H9 (cell line): ENCODE data around the gene KLRC2. TPM values are rescaled to one million over a fixed set of nuclear protein-coding genes. Genes with fewer than 3 reads are reported as not detected.

Experiments used
- DNase-seq: peaks from one replicate; pipeline ENCODE4 v3.0.0-alpha.2; 2017
- H2AFZ ChIP-seq: one replicate; pipeline ENCODE4 v1.6.1; 2013; ENCODE audit warnings: mild to moderate bottlenecking, low read length, control low read depth, moderate library complexity
- H2AK5ac ChIP-seq: 2 replicates; pipeline ENCODE4 v1.6.1; 2013; ENCODE audit warnings: low read length, control low read depth, mixed read lengths; ENCODE audit not compliant: insufficient read length
- H2BK120ac ChIP-seq: one replicate; pipeline ENCODE4 v1.6.1; 2013; ENCODE audit warnings: low read depth, mild to moderate bottlenecking, low read length, control low read depth, inconsistent platforms; ENCODE audit not compliant: poor library complexity, severe bottlenecking
- H2BK12ac ChIP-seq: 2 replicates; pipeline ENCODE4 v1.6.1; 2013; ENCODE audit warnings: low read length, control low read depth, mixed read lengths, low read depth; ENCODE audit not compliant: insufficient read length
- H2BK15ac ChIP-seq: 2 replicates; pipeline ENCODE4 v1.6.1; 2013; ENCODE audit warnings: low read depth, low read length, control low read depth
- H2BK20ac ChIP-seq: one replicate; pipeline ENCODE4 v1.6.1; 2013; ENCODE audit warnings: low read depth, mild to moderate bottlenecking, low read length, control low read depth, inconsistent platforms; ENCODE audit not compliant: poor library complexity, severe bottlenecking
- H2BK5ac ChIP-seq: 2 replicates; pipeline ENCODE4 v1.6.1; 2013; ENCODE audit warnings: low read length, control low read depth, mixed read lengths; ENCODE audit not compliant: insufficient read length
- H3K14ac ChIP-seq: 2 replicates; pipeline ENCODE4 v1.6.1; 2013; ENCODE audit warnings: low read length, control low read depth; ENCODE audit not compliant: insufficient read depth
- H3K18ac ChIP-seq: 2 replicates; pipeline ENCODE4 v1.6.1; 2013; ENCODE audit warnings: low read depth, mild to moderate bottlenecking, mixed read lengths, low read length, control low read depth; ENCODE audit not compliant: insufficient read length
- H3K23ac ChIP-seq: 2 replicates; pipeline ENCODE4 v1.6.1; 2013; ENCODE audit warnings: low read length, control low read depth, mixed read lengths, low read depth; ENCODE audit not compliant: insufficient read length
- H3K23me2 ChIP-seq: 2 replicates; pipeline ENCODE4 v1.6.1; 2013; ENCODE audit warnings: low read depth, mild to moderate bottlenecking, mixed read lengths, low read length, control low read depth; ENCODE audit not compliant: insufficient read length, poor library complexity, severe bottlenecking
- H3K27ac ChIP-seq: 2 replicates; pipeline ENCODE4 v1.5.1; 2013; ENCODE audit warnings: low read length, control low read depth, mixed read lengths, low read depth; ENCODE audit not compliant: insufficient read length
- H3K27me3 ChIP-seq: 2 replicates; pipeline ENCODE4 v1.6.1; 2013; ENCODE audit warnings: low read length, control low read depth, inconsistent platforms; ENCODE audit not compliant: insufficient read depth
- H3K4ac ChIP-seq: 2 replicates; pipeline ENCODE4 v1.6.1; 2013; ENCODE audit warnings: low read depth, mild to moderate bottlenecking, control low read depth, inconsistent platforms, low read length, moderate library complexity
- H3K4me1 ChIP-seq: 2 replicates; pipeline ENCODE4 v1.6.1; 2013; ENCODE audit warnings: low read length, control low read depth, inconsistent platforms; ENCODE audit not compliant: insufficient read depth
- H3K4me2 ChIP-seq: 2 replicates; pipeline ENCODE4 v1.6.1; 2013; ENCODE audit warnings: low read length, control low read depth, mixed read lengths; ENCODE audit not compliant: insufficient read length, insufficient read depth
- H3K56ac ChIP-seq: 2 replicates; pipeline ENCODE4 v1.6.1; 2013; ENCODE audit warnings: low read depth, mild to moderate bottlenecking, mixed read lengths, low read length, control low read depth; ENCODE audit not compliant: insufficient read length
- H3K79me1 ChIP-seq: 2 replicates; pipeline ENCODE4 v1.6.1; 2013; ENCODE audit warnings: low read depth, mild to moderate bottlenecking, moderate library complexity, low read length, control low read depth, inconsistent platforms; ENCODE audit not compliant: insufficient read depth, poor library complexity, severe bottlenecking
- H3K79me2 ChIP-seq: 2 replicates; pipeline ENCODE4 v1.6.1; 2013; ENCODE audit warnings: low read length, control low read depth, inconsistent platforms; ENCODE audit not compliant: insufficient read depth
- H3K9ac ChIP-seq: 2 replicates; pipeline ENCODE4 v1.6.1; 2013; ENCODE audit warnings: low read length, control low read depth, mixed read lengths; ENCODE audit not compliant: insufficient read length; ENCODE audit errors: extremely low read depth
- H3K9me3 ChIP-seq: one replicate; pipeline ENCODE4 v1.6.1; 2013; ENCODE audit warnings: low read depth, low read length, inconsistent platforms; ENCODE audit not compliant: control insufficient read depth
- H3T11ph ChIP-seq: one replicate; pipeline ENCODE4 v1.6.1; 2013; ENCODE audit warnings: mild to moderate bottlenecking, low read length, control low read depth, inconsistent platforms
- H4K20me1 ChIP-seq: one replicate; pipeline ENCODE4 v1.6.1; 2013; ENCODE audit not compliant: control insufficient read depth, insufficient read length, insufficient read depth
- H4K5ac ChIP-seq: 2 replicates; pipeline ENCODE4 v1.6.1; 2013; ENCODE audit warnings: low read depth, mild to moderate bottlenecking, mixed read lengths, low read length, control low read depth; ENCODE audit not compliant: insufficient read length
- H4K8ac ChIP-seq: replicated peaks from 2 replicates; pipeline ENCODE4 v1.6.1; 2013; ENCODE audit warnings: low read length, control low read depth, mixed read lengths, low read depth; ENCODE audit not compliant: insufficient read length
- H4K91ac ChIP-seq: 2 replicates; pipeline ENCODE4 v1.6.1; 2013; ENCODE audit warnings: low read depth, mild to moderate bottlenecking, moderate library complexity, mixed read lengths, low read length, control low read depth; ENCODE audit not compliant: insufficient read length
- H3K27ac Mint-ChIP-seq, 3 experiments: 2 replicates in 2 of 3; 3 replicates in 1 of 3; pipeline ENCODE4 v1.8.0; 2020 to 2021; ENCODE audit warnings: mixed read lengths in 3 of 3, mild to moderate bottlenecking in 1 of 3, moderate library complexity in 1 of 3
- H3K27me3 Mint-ChIP-seq: 2 replicates; pipeline ENCODE4 v1.8.0; 2021; ENCODE audit warnings: low read depth, mild to moderate bottlenecking, moderate library complexity, mixed read lengths
- H3K36me3 Mint-ChIP-seq, 3 experiments: 2 replicates in 2 of 3; 3 replicates in 1 of 3; pipeline ENCODE4 v1.8.0; 2020 to 2021; ENCODE audit warnings: low read depth in 3 of 3, mixed read lengths in 3 of 3; ENCODE audit not compliant: insufficient read depth in 1 of 3
- H3K4me1 Mint-ChIP-seq, 2 experiments: 2 replicates each; pipeline ENCODE4 v1.8.0; 2020; ENCODE audit warnings: mixed read lengths in 2 of 2
- H3K4me3 Mint-ChIP-seq, 2 experiments: 2 replicates in 1 of 2; 3 replicates in 1 of 2; pipeline ENCODE4 v1.8.0; 2020 to 2021; ENCODE audit warnings: mild to moderate bottlenecking in 2 of 2, mixed read lengths in 2 of 2, moderate library complexity in 1 of 2
- H3K9me3 Mint-ChIP-seq, 2 experiments: 2 replicates in 1 of 2; 3 replicates in 1 of 2; pipeline ENCODE4 v1.8.0; 2020; ENCODE audit warnings: mild to moderate bottlenecking in 2 of 2, mixed read lengths in 2 of 2, moderate library complexity in 1 of 2
- CTCF ChIP-seq: fragments of 200-600 bp; sonication (generic); conservative IDR thresholded peaks from 3 replicates; pipeline ENCODE4 v1.8.0; 2021; ENCODE audit warnings: antibody characterized with exemption, mild to moderate bottlenecking
- WGBS: extraction: QIAGEN DNeasy Blood & Tissue Kit; methylation state at CpG from one replicate; pipeline ENCODE4 v1.1.7; 2013; ENCODE audit warnings: missing lambda C conversion rate, low lambda C conversion rate, mixed read lengths; ENCODE audit not compliant: insufficient read length; ENCODE audit errors: extremely low coverage; 5-methylcytosine and 5-hydroxymethylcytosine counted together
- total RNA-seq: library from RNA; stranded (reverse); gene quantifications from 2 replicates; pipeline ENCODE4 v1.2.1, GENCODE V29; 2021

Gene KLRC2
- total RNA-seq, 1 experiment from 2014 or later: not detected

DNA sequence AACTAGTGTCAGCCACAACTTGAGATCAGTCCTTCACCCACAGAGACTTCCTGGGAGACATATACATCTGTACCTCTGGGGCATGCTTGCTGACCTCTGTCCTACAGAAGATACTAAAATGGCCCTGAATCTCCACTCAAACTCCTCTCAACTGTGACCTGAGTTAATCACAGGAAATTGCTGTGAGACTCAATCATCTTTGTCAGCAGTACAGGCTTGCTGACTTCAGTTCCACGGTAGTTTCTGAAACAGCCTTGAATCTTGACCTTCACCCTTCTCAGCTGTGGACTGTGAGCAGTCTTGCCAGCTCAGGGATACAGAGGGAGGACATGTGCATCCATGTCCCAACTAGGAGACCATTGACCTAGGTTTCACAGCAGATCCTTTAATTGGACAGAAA, 18.7 kb upstream of the KLRC2 start:
- WGBS: no CpG with 5 or more reads among the region's 1 CpG
- Histone ChIP-seq H3K4ac (no peak overlapping the region), H3K9ac (no peak overlapping the region), H3K23me2 (no peaks in the 10 kb centered on the region), H3K4me1 (peaks cover 2% of the 10 kb centered on the region; the same call in 1 of the 2 replicates), H2BK20ac (no peak overlapping the region), H2BK120ac (no peak overlapping the region), H3K9me3 (no peaks in the 10 kb centered on the region), H3K14ac (no peak overlapping the region), H3K79me2 (no peaks in the 10 kb centered on the region), H4K20me1 (no peaks in the 10 kb centered on the region), H3K79me1 (no peaks in the 10 kb centered on the region), H3K4me2 (no peak overlapping the region), H3K27ac (no peak overlapping the region), H4K8ac (no peak overlapping the region), H3K56ac (no peak overlapping the region), H2AFZ (no peak overlapping the region), H2BK12ac (no peak overlapping the region), H3K18ac (no peak overlapping the region), H3K27me3 (no peaks in the 10 kb centered on the region), H2AK5ac (no peak overlapping the region), H2BK5ac (no peak overlapping the region), H2BK15ac (no peak overlapping the region), H3K23ac (no peak overlapping the region), H3T11ph (no peak overlapping the region), H4K5ac (no peak overlapping the region), H4K91ac (no peak overlapping the region)
- Mint-ChIP-seq H3K27ac (no peak overlapping the region; a peak in 1 of 7 replicates), H3K9me3 (peaks cover 25 to 28% of the 10 kb centered on the region in 2 experiments), H3K27me3 (no peaks in the 10 kb centered on the region), H3K4me1 (peaks cover 13 to 16% of the 10 kb centered on the region in 2 experiments), H3K4me3 (no peak overlapping the region), H3K36me3 (peaks cover 4 to 25% (median 10%) of the 10 kb centered on the region in 3 experiments; a peak in 6 of 7 replicates)
- no peak for DNase-seq
- TF ChIP-seq CTCF: no peak
